Measurements from ENCODE around the gene RAPH1.

- no peak for TF ChIP-seq POLR2A (IDR thresholded peaks at IDR 0.05; ENCODE audit: extremely low read depth, insufficient read length)
- no peak for TF ChIP-seq CTCF (IDR thresholded peaks at IDR 0.05; ENCODE audit: low read depth, low read length)
Observed at GRCh38 chr2:203379156-203379555, 155.9 kb downstream of the RAPH1 start.

Measured in NB4 (cell line).